A549 (cell line): ENCODE data around the gene RACGAP1. TPM values are rescaled to one million over a fixed set of nuclear protein-coding genes. Genes with fewer than 3 reads are reported as not detected.

Source experiments
- ATAC-seq, 2 experiments: fragments of 200-7000 bp in 1 of 2; fragments of >200 bp in 1 of 2; cut with Nextera tagmentation in 1 of 2; cut with Tn5 transposase in 1 of 2; 3 replicates each; pipeline versions ENCODE4 v1.8.0 to v1.9.1; 2018 to 2020; ENCODE audit warnings: mild to moderate bottlenecking in 1 of 2, moderate library complexity in 1 of 2
- CTCF ChIA-PET: fragments of 300-600 bp; sonication (Branson Sonifier 250); formaldehyde crosslinking; extraction: SDS; loops from one replicate; lab custom pipeline; 2021; ENCODE audit warnings: antibody characterized with exemption, inconsistent platforms; lab: Yijun Ruan, JAX
- POLR2A ChIA-PET: fragments of 350-600 bp; formaldehyde crosslinking; extraction: SDS; loops from one replicate; lab custom pipeline; 2021; ENCODE audit warnings: antibody characterized with exemption, inconsistent platforms; lab: Yijun Ruan, JAX
- DNase-seq, 2 experiments: peaks; one replicate each; pipeline versions ENCODE4 v3.0.0 to v3.0.0-alpha.2; 2011 to 2016; ENCODE audit warnings: low read depth in 1 of 2, low spot score in 1 of 2
- FAIRE-seq: peaks from 2 replicates; lab custom pipeline; 2011; peaks lifted over from hg19 to GRCh38; lab: Jason Lieb, UNC
- H3K27ac ChIP-seq, 2 experiments: fragments of >200 bp; sonication (Bioruptor Twin); formaldehyde crosslinking; 3 replicates each; pipeline ENCODE4 v1.5.1; 2016 to 2017
- H3K4me1 ChIP-seq: fragments of >200 bp; sonication (Bioruptor Twin); formaldehyde crosslinking; 3 replicates; pipeline ENCODE4 v1.6.1; 2016
- H3K4me2 ChIP-seq: fragments of >200 bp; sonication (Bioruptor Twin); formaldehyde crosslinking; 3 replicates; pipeline ENCODE4 v1.6.1; 2016
- H3K4me3 ChIP-seq: fragments of >200 bp; sonication (Bioruptor Twin); formaldehyde crosslinking; 3 replicates; pipeline ENCODE4 v1.5.1; 2016
- H3K9me3 ChIP-seq: fragments of >200 bp; sonication (Bioruptor Twin); formaldehyde crosslinking; 3 replicates; pipeline ENCODE4 v1.6.1; 2016
- BHLHE40 ChIP-seq: IDR thresholded peaks from 2 replicates; pipeline ENCODE4 v1.6.1; 2012; ENCODE audit warnings: low read depth, low read length, inconsistent platforms
- EHF ChIP-seq: fragments of 250-450 bp; sonication (Bioruptor Pico); IDR thresholded peaks from 2 replicates; pipeline ENCODE4 v1.5.0; 2020; ENCODE audit warnings: mild to moderate bottlenecking
- EP300 ChIP-seq, 2 experiments: fragments of >200 bp; sonication (Bioruptor Twin); formaldehyde crosslinking; IDR thresholded peaks; 2 replicates in 1 of 2; 3 replicates in 1 of 2; pipeline ENCODE4 v1.6.1; 2016 to 2017
- ESRRA ChIP-seq: fragments of 150-350 bp; IDR thresholded peaks from 2 replicates; pipeline ENCODE4 v1.6.1; 2014; ENCODE audit warnings: mild to moderate bottlenecking, low read length, borderline replicate concordance
- FOSB ChIP-seq: fragments of 250-450 bp; sonication (Bioruptor Pico); IDR thresholded peaks from 2 replicates; pipeline ENCODE4 v1.5.0; 2020; ENCODE audit warnings: mild to moderate bottlenecking, moderate library complexity
- FOSL2 ChIP-seq, 2 experiments: fragments of 450-650 bp in 1 of 2; fragments of >200 bp in 1 of 2; sonication (Bioruptor Twin) in 1 of 2; formaldehyde crosslinking; IDR thresholded peaks; 2 replicates each; pipeline versions ENCODE4 v1.5.0 to v1.6.1; 2016 to 2020; ENCODE audit warnings: mild to moderate bottlenecking in 1 of 2, moderate library complexity in 1 of 2
- HDAC2 ChIP-seq: fragments of 200-600 bp; sonication (generic); IDR thresholded peaks from 2 replicates; pipeline ENCODE4 v1.6.1; 2016
- HEYL ChIP-seq: fragments of 250-450 bp; sonication (Bioruptor Pico); IDR thresholded peaks from 2 replicates; pipeline ENCODE4 v1.8.0; 2021; ENCODE audit warnings: mild to moderate bottlenecking, moderate library complexity
- JUN ChIP-seq, 2 experiments: fragments of >200 bp; sonication (Bioruptor Twin); formaldehyde crosslinking; IDR thresholded peaks; 2 replicates in 1 of 2; 3 replicates in 1 of 2; pipeline ENCODE4 v1.6.1; 2016 to 2017
- KDM1A ChIP-seq: fragments of 200-600 bp; sonication (generic); IDR thresholded peaks from 2 replicates; pipeline ENCODE4 v1.6.1; 2016; ENCODE audit warnings: low read depth, mild to moderate bottlenecking
- MAX ChIP-seq: IDR thresholded peaks from 2 replicates; pipeline ENCODE4 v1.6.1; 2012
- MAZ ChIP-seq: fragments of 150-350 bp; IDR thresholded peaks from 2 replicates; pipeline ENCODE4 v1.6.1; 2014; ENCODE audit warnings: antibody characterized with exemption, low read depth, low read length, borderline replicate concordance
- NPAS2 ChIP-seq: fragments of 250-450 bp; sonication (Bioruptor Pico); IDR thresholded peaks from 2 replicates; pipeline ENCODE4 v1.8.0; 2022; ENCODE audit warnings: mild to moderate bottlenecking, moderate library complexity, borderline replicate concordance
- REST ChIP-seq: fragments of 200-600 bp; sonication (generic); IDR thresholded peaks from 2 replicates; pipeline ENCODE4 v1.6.1; 2016; ENCODE audit warnings: antibody characterized with exemption, mild to moderate bottlenecking, moderate library complexity
- RNF2 ChIP-seq: fragments of 200-600 bp; sonication (generic); IDR thresholded peaks from 2 replicates; pipeline ENCODE4 v1.6.1; 2016; ENCODE audit warnings: low read depth, mild to moderate bottlenecking, antibody characterized with exemption, moderate library complexity, borderline replicate concordance
- SREBF2 ChIP-seq: fragments of 450-650 bp; IDR thresholded peaks from 2 replicates; pipeline ENCODE4 v1.6.1; 2014; ENCODE audit warnings: mild to moderate bottlenecking, moderate library complexity
- TFCP2L1 ChIP-seq: fragments of 250-450 bp; sonication (Bioruptor Pico); IDR thresholded peaks from 2 replicates; pipeline ENCODE4 v1.5.0; 2021; ENCODE audit warnings: mild to moderate bottlenecking
- WGBS: methylation state at CpG from one replicate; pipeline ENCODE4 v1.1.6; 2017; ENCODE audit errors: missing lambda C conversion rate; 5-methylcytosine and 5-hydroxymethylcytosine counted together
- polyA plus RNA-seq, 4 experiments: library from polyadenylated mRNA; depleted of rRNA in 3 of 4; stranded (reverse); fragments of >200 nt; fragmentation: RNase III in 1 of 4; extraction: RNeasy Plus Mini Kit Qiagen cat#74134 plus additional on column Dnase treatment in 1 of 4; gene quantifications; 2 replicates in 3 of 4; 3 replicates in 1 of 4; pipeline ENCODE4 v1.2.3, GENCODE V29; 2011 to 2017
- TF ChIP-seq, protein P1 (sequence below): fragments of 250-450 bp; sonication (Bioruptor Pico); IDR thresholded peaks from 2 replicates; pipeline ENCODE4 v1.5.0; 2021; ENCODE audit warnings: mild to moderate bottlenecking, moderate library complexity, borderline replicate concordance
- TF ChIP-seq, protein P2 (sequence below): fragments of 250-450 bp; sonication (Bioruptor Pico); IDR thresholded peaks from 2 replicates; pipeline ENCODE4 v1.5.0; 2020; ENCODE audit warnings: low read depth, mild to moderate bottlenecking, moderate library complexity
- TF ChIP-seq, protein P3 (sequence below): fragments of >200 bp; sonication (Bioruptor Twin); formaldehyde crosslinking; IDR thresholded peaks from 3 replicates; pipeline ENCODE4 v1.5.1; 2016

Gene RACGAP1
- polyA plus RNA-seq, 2 of the 4 experiments (the other 2 are of a cell fraction) = 103 to 107 TPM

GRCh38 chr12:50061946-50062686 lies 36.8 kb upstream of the RACGAP1 start:
- ATAC-seq (no peak), DNase-seq (no peak), FAIRE-seq (no peak)
- ChIA-PET CTCF (interaction anchor here (0.5 to 33.6 kb wide), 11 partner anchors 9 to 965 kb away, joined by 3 to 708 read pairs (median 12); partner anchors contain the start of genes AQP5, AQP6 and COX14), POLR2A (no interaction called here)
- TF ChIP-seq FOSB (CRISPR knock-in tag) (no peak), EP300 (IDR thresholded peaks at IDR 0.05) (no peak), TFCP2L1 (no peak), SREBF2 (no peak), KDM1A (no peak), MAX (no peak), REST (no peak), EHF (CRISPR knock-in tag) (no peak), NPAS2 (CRISPR knock-in tag) (no peak), JUN (IDR thresholded peaks at IDR 0.05) (no peak), HDAC2 (no peak), HEYL (no peak), FOSL2 (IDR thresholded peaks at IDR 0.05) (no peak), FOSL2 (CRISPR knock-in tag; IDR thresholded peaks at IDR 0.05) (no peak), RNF2 (no peak), BHLHE40 (no peak), ESRRA (no peak), MAZ (no peak)
- TF ChIP-seq, protein P1, sequence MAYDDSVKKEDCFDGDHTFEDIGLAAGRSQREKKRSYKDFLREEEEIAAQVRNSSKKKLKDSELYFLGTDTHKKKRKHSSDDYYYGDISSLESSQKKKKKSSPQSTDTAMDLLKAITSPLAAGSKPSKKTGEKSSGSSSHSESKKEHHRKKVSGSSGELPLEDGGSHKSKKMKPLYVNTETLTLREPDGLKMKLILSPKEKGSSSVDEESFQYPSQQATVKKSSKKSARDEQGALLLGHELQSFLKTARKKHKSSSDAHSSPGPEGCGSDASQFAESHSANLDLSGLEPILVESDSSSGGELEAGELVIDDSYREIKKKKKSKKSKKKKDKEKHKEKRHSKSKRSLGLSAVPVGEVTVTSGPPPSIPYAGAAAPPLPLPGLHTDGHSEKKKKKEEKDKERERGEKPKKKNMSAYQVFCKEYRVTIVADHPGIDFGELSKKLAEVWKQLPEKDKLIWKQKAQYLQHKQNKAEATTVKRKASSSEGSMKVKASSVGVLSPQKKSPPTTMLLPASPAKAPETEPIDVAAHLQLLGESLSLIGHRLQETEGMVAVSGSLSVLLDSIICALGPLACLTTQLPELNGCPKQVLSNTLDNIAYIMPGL (CRISPR knock-in tag) = no peak
- TF ChIP-seq, protein P2, sequence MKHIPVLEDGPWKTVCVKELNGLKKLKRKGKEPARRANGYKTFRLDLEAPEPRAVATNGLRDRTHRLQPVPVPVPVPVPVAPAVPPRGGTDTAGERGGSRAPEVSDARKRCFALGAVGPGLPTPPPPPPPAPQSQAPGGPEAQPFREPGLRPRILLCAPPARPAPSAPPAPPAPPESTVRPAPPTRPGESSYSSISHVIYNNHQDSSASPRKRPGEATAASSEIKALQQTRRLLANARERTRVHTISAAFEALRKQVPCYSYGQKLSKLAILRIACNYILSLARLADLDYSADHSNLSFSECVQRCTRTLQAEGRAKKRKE (CRISPR knock-in tag) = no peak
- TF ChIP-seq, protein P3, sequence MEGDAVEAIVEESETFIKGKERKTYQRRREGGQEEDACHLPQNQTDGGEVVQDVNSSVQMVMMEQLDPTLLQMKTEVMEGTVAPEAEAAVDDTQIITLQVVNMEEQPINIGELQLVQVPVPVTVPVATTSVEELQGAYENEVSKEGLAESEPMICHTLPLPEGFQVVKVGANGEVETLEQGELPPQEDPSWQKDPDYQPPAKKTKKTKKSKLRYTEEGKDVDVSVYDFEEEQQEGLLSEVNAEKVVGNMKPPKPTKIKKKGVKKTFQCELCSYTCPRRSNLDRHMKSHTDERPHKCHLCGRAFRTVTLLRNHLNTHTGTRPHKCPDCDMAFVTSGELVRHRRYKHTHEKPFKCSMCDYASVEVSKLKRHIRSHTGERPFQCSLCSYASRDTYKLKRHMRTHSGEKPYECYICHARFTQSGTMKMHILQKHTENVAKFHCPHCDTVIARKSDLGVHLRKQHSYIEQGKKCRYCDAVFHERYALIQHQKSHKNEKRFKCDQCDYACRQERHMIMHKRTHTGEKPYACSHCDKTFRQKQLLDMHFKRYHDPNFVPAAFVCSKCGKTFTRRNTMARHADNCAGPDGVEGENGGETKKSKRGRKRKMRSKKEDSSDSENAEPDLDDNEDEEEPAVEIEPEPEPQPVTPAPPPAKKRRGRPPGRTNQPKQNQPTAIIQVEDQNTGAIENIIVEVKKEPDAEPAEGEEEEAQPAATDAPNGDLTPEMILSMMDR = no peak
- Histone ChIP-seq H3K9me3 (no peaks in the 10 kb centered on the region), H3K4me3 (no peak overlapping the region), H3K27ac (no peak overlapping the region), H3K4me1 (peaks cover 13% of the 10 kb centered on the region; the same call in 2 of the 3 replicates), H3K4me2 (no peak overlapping the region)
- 68% methylated on average over 6 of the region's 6 CpGs for WGBS
